ENCODE data around the gene MYLK2. TPM values are rescaled to one million over a fixed set of nuclear protein-coding genes. Genes with fewer than 3 reads are reported as not detected.
"Not testable (repeated sequence)": the region's sequence is repeated elsewhere in the genome, so short reads cannot be mapped to it uniquely, and the experiment has no call there.

MYLK2 gene
- not detected for total RNA-seq

DNA sequence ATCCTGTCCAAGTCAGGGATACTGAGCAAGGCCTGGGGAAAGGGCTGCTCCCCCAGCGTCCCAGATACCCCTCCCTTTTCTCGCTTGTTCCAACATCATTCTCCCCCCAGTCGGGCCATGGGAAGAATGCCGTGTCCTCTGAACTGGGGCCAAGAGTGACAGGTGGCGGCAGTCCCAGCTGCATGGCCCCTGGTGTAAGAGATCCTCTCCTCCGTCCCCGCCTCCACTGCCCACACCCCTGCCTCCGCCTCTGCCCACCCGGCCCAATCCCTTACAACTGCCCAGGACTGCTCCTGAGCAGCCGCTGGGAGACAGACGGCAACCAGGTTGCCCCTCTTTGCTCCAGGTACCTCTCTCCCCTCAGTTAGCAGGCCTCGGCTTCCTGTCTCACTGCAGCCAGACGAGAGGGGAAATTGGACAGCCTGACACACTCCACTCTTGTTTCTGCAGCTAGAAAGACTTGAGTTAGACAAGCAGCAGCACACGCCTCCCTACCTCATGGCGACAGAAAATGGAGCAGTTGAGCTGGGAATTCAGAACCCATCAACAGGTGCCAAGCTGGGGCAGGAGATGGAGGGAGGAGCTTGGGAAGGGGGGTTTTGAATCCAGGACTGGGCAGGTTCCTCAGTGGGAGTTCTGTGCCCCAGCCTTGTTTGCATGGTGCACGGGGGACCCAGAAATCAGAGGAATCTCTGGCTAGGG, at the start of gene MYLK2:
Gene MYLK2, plus strand, starts transcription at position 274 of the 702 bp plus-strand sequence. Its CDS starts 225 bp downstream, at position 499.
- no peak for DNase-seq

DNA sequence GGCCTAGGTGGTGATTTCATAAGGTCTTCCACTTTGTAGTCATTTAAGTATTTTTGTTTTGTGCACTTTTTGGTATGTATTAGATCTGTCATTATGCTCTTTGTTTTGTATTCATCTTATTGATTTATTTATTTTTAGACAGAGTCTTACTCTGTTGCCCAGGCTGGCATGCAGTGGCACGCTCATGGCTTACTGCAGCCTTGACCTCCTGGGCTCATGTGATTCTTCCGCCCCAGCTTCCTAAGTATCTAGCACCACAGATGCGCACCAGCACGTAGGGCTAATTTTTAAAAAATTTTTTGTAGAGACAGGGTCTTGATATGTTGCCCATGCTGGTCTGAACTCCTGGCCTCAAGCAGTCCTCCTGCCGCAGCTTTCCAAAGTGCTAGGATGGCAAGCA, 49.5 kb upstream of the MYLK2 start:
- no peak for DNase-seq

DNA sequence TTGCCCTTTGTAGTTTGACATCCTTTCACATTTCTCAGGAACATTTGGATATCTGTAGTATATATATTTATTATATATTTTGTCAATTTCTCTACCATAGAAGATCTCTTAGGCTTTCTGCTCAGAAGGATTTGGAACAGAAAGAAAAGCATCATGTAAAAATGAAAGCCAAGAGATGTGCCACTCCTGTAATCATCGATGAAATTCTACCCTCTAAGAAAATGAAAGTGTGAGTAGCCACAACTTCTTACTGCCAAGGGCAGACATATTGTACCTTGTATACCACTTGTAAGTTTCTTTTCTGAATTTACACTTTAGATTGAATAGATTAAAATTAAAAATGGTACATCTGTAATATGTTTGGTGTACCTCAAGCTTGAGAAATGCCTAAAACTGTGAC, 48.9 kb upstream of the MYLK2 start:
- DNase-seq = no peak

DNA sequence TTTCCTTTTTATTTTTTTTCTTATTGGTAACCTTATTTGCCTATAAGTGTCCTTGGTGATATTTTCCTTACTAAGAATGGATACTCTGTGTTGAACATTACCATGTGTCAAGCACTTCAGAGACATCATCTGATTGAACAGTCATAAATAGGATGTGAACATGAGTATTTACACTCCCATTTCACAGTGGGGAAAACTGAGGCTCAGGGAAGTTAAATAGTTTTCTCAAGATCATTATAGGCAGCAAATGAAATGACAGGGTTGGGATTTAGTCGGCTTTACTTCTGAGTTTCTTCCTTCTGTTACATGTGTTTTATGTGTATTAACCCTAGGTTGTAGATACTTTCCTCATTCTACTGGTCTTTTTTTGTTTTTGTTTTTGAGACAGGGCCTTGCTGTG, 44.7 kb upstream of the MYLK2 start:
- no peak for DNase-seq

DNA sequence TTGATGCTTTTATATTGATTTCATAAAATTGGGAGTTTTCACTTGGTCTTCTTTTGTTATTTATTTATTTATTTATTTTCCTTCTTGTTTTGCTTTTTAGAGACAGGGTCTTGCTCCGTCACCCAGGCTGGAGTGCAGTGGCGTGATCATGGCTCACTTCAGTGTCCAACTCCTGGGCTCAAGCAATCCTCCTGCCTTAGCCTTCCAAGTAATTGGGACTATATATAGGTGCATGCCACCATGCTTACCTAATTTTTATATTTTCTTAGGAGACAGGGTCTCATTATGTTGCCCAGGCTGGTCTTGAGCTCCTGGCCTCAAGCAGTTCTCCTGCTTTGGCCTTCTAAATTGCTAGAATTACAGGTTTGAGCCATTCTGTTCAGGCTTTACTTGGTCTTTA, 38.3 kb upstream of the MYLK2 start:
- DNase-seq = no peak

DNA sequence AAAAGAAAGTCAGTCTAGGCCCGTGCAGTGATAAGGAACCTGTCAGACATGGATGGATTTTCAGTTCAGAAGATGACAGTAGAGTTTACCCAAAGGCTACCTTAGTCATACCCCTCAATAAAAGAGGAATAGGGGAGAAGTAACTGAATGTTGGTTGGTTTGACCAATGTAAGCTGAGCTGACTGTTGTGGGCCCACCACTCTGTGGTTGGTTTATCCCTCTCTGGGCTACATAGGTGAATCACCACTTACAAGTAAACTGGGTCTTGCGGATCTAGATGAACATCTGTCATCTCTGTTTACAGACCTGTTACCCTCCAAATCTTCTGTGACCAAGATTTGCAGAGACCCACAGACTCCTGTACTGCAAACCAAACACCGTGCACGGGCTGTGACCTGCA, 37.2 kb upstream of the MYLK2 start:
- DNase-seq = no peak

DNA sequence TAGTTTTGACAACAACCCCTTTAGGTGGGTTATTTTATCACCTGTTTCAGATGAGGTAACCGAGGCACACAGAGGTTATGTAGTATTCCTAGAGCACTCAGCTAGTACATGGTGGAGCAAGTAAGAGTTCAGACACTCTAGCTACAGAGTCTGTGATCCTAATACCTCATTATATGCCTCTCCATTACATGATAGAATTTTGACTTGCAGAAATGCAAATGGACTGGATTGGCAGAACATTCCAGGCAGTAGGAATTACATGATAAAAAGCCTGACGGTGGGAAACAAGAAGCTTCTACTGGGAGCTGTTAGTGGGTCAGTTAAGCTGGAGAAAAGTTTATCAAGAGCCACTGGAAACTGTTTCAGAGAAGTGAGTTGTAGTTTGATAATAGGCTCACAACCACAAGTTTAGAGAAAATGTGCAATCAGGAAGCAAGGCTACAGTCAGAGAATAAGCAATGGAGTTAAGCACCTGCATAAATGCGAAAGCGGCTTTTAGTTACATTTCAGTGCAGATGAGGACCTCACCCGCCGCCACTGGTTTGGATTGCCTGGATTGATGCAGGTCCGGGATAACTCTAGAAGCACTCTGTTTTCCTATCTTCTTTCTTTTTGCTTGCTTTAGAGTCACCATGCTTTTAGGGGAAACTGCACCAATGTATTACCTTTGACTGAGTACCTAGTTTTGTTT, 34.7 kb upstream of the MYLK2 start:
- no peak for DNase-seq

DNA sequence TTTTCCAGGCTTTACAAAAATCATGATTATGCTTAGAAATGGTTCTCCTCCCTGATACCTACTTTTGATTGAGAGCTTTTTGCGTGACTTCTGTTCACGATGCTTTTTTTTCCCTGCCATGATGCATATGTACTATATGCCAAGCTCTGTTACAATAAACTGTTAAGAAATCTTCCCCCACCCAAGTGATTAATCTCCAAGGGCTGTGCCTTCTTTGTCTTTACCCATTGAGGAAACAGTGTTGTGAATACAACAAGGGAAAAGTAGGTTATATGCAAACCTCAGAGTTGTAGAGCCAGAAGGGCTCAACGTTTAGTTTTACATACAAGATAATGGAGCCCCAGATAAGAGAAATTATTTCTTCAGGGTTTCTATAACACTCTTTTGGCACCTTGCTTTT, 34.1 kb upstream of the MYLK2 start:
- no peak for DNase-seq

DNA sequence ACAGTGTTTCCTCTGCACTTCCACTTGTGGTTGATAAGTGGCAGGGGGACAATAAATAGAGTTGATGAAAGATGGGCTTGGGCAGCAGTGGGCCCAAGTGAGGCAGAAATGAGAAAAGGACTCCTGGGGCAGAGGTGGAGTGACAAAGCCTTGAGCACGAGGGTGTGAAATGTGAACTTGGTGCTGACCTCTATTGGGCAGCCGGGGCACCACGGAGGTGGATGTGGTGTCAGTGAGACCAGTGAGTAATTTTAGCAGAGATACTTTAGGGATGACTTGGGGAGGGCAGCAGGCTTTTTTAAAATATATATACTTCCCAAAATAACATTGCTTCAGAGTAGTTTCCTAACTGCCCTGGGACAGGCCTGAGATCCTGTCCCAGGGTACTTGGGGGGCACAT, 30.6 kb upstream of the MYLK2 start:
- DNase-seq = no peak

DNA sequence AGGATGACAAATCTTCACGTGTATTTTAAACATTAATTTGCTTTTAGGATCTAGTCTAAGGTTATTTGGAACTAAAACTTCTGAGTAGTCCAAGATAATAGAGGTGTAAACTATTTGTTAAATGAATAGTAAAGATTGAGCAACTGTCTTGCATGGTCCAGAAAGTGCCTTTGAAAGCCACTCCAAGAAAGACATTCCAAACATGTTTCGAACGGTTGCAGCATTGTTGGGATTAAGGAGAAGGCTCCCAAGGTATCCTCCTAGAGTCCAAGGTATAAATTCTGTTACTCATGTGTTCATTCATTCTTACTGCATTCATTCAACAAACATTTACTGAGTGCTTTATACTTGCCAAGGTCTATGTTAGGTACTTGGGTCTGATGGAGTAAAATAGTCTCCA, 28.8 kb upstream of the MYLK2 start:
- no peak for DNase-seq

DNA sequence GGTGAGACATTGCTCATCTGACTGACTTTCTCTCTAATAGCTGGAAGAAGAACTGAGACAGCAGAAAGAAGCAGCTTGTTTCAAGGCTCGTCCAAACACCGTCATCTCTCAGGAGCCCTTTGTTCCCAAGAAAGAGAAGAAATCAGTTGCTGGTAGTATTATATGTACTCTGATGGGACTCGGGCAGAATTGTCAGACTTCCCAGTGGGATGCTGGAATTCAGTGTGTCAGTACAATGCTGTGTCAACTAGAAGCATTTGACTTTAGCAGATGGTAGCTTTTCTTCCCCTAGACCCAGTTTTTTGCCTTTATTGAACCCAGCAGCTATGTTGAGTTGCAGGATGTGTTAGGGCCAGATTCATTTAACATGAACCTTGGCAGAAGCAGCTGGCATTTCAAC, 21.8 kb upstream of the MYLK2 start:
- no peak for DNase-seq

DNA sequence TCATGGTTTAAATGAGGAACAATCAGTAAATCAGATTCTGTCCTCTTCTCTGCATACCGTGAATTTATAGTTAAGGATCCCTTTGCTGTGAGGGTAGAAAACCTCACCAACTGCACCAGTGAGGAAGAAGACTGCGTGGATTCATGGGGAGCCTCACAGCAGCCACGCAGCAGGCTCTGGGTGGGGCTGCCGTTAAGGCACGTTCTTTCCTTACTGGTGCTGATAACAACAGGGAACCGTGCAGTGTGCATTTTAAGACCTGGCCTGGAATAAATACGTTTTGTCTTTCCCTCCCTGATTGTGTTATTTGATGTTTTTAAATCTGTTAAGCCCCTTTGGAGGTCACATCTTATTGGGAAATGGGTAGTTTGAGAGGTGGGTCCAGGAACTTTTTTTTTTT, 17.6 kb upstream of the MYLK2 start:
- no peak for DNase-seq

DNA sequence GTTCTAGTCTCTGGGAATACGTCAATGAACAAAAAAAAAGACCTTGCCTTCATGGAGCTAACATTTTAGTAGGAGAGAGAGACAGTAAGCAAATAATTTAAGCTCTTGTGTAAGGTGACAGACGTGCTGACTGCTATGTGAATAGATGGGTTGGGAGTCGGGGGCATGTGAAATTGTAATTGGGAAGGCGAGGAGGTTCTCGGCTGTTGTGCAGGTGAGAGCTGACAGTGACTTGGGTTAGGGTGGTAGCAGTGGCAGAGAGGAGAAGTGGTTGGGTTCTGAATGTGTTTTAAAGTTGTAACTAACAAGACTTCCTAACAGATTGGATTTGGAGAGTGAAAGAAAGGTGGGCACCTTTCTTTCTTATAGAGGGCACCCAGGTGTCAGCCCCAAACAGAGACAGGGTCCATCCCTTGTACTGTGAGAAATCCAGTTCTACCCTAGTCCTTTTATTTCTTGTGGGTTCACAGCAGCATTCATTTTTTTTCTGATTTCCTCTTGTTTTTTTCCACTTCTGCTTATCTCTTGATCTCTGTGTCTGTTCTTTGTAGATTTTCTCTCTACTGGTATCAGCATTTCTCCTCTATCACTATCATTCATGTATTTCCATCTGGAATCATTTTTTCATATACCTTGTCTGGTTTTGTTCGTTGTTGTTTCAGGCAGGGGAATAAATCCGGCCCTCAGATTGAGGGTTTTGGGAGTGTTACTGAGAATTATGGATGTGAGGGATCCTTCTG, 15.4 kb upstream of the MYLK2 start:
- no peak for DNase-seq

DNA sequence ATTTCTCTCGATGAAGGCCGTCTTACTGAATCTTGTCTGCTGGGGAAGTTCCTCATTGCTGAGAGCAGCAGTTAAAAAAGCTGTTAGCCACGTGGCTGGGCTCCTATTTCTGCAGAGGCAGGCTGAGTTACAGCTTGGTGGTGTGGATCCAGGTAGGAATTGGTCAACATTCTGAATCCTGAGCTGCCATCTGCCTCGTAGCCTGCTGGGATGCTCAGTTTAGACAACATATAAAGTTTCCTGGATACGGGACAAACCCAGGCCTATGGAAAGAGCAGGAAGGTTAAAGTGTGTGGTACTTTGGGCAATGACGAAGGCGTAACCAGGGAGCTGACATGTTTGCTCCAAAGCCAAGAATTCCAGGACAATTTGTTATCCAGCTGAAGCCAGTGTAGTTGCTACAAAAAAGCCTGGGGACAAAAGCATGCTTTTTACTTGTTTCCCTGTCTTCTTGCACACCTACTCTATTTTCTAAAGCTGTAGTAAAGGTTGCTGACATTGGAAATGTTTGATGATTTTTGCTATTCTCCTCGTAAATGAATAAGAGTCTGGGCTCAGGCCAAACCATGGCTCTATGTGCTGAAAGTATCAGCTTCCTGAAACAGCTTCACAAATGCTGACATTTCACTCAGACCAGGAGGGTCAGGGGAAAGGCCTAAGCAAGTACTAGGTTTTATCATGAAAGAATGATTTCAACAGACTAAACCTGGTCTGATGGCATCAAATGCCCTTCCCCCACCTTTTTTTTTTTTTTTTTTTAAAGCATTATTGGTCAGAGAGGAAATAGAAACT, 12.4 kb upstream of the MYLK2 start:
- no peak for DNase-seq

DNA sequence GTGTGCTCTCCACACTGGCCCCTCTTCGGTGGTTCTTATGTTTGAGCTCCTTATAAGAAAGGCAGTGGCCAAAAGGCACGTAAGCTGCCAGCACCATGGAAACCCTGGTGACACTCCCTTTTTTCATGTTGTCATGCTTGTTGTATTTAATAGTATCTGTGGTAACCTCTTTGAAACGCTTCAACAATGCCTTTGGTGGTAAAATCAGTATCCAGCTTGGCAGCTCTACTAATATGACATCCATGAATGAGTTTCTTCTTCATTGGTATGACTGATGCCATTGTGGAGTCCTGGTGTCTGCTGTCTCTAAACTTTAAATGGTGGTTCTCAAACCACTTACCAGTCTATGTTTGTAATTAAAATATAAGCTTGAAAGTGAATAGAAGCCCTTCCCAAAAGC, 10.7 kb upstream of the MYLK2 start:
- no peak for DNase-seq

DNA sequence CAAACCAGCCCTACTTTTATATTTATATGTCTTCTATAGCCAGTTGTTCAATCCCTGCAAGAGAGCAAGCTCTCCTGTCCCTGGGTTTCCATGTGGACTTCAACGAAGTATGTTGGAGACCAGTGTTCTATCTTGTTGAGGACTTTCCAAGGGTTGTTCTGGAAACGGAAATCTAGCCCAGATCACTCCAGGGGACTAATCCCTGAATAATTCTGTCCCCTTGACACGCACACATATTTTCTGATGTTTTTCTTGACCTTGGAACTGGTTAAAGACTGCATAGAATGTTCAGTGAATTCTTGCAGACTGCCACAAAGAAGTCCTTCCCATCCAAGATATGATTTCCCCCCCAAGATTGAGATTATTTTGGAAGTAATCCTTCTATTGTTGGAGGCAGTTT, 9.5 kb upstream of the MYLK2 start:
- no peak for DNase-seq

DNA sequence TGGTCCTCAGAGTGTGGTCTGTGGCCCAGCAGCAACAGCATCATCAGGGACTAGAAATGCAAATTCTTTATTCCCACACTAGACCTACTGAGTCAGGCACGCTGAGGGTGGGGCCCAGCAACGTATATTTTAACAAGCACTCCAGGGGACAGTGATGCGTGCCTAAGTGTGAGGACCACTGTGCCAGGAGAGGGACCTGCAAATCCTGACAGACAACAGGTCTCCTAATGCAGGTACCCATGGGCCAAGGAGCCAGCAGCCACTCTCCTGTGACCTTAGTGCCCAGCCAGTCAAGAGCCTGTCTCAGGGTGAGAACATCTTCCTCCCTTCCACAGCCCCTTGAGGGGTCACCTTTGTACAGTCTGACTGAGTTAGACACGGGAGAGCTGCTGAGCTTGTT, 8.0 kb upstream of the MYLK2 start:
- no peak for DNase-seq

DNA sequence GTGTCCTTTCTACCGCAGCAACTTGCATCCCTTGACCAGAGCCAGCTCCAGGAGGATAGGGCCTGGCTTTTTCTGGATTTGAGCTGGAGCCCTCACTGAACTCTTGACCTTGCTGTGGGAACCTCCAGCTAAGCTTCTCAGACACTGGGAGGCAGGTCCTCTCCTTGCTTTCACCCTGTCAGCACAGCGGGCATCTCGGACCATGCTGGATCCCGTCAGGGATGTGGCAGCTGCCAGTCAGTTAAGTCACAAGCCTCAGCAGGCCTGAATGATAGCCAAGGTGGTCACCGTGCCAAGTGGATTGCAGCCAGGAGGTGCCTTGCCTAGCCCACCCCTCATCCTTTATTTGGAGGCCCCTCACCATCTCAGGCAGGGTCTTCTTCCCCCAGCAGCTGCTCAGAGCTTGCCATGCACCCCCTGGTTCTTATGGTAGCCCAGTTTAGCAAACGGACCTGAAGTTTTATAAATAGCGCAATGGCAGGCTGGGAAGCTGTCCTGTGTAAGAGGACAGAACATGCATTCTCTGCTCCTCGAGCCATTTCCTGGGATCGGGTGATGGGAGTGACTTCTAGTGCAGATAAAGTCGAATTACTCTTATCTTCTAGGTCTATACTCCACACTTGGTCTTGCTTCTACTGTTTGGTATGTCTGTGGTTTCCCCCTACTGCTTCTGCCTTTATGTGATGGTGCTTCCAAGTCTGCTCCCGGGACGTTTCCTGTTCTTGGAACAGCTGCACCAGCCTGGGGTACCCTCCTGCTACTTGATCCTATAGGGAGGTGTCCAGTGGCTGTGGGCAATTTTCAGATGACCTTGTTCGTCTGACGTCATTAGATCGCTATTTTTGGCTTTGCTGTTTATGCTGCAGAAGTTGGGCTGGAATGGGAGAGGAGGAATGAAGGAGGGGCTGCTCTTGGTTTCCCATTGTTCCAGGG, 7.1 kb upstream of the MYLK2 start:
- DNase-seq = no peak

DNA sequence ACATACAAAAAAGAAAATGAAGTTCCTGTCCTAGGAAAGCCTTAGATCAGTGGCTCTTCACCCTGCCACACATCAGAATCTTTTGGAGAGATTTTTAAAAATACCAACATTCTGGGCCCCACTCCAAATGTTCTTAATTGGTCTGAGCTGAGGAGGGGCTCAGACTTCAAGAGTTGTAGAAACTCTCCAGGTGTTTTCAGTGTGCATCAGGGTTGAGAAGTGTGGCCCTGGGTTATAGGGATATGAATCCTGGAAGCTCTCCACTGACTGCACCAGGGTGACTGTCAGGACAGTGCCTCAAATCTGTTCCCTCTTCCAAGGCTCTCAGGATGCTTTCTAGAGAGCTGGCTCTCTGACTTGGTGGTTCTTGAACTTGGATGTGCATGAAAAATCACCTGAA, 5.5 kb upstream of the MYLK2 start:
- no peak for DNase-seq

DNA sequence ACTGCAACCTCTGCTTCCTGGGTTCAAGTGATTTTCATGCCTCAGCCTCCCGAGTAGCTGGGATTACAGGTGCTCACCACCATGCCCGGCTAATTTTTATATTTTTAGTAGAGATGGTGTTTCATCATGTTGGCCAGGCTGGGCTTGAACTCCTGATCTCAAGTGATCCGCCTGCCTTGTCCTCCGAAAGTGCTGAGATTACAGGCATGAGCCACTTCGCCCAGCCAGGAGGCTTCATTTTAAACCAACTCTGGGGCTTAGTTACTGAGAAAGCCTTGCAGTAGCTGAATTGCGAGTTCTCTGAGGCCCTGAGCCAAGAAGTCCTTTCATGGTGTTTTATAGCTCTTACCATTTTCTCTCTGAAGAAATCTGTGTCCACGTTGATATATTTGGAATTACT, 5.0 kb upstream of the MYLK2 start:
- not testable (repeated sequence) for DNase-seq

DNA sequence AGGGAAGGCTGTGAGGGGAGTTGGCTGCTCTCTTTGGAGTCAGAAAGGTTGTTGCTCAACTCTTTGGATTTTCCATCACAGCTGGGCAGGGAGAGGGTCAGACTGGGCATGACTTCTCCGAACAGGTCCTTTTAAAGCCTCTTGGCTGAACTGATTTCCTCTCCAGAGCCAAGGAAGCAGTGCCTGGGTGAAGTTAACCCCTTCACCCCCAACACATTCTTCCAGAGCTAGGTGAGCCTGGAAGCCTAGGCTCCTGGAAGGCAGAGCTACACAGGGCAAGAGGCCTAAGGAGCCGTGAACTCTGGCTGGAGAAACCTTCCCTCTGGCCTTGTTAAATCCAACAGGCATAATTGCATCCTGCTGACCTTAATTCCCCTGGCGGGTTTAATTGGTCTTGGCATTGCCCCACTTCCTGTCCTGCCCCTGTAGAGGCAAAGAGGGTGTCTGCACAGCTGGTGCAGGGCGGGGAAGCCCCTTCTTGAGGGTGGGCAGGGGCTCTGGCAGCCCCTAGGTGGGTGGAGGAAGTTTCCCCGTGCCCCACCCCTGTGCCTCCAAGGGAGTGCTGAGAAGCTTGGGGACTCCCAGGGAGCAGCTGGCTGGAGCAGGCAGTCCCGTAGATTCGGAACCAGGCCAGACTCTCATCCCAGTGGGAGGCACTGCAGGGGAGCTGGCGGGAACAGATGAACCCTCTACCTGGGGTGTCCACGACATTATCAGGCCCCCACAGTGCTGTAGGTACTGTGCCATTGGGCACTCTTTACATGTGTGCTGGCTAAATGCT, 3.6 kb upstream of the MYLK2 start:
- no peak for DNase-seq

Measured in effector CD4-positive, alpha-beta T cell (primary cell).